ENCODE measurements around the gene GRM8.

Gene GRM8

DNA sequence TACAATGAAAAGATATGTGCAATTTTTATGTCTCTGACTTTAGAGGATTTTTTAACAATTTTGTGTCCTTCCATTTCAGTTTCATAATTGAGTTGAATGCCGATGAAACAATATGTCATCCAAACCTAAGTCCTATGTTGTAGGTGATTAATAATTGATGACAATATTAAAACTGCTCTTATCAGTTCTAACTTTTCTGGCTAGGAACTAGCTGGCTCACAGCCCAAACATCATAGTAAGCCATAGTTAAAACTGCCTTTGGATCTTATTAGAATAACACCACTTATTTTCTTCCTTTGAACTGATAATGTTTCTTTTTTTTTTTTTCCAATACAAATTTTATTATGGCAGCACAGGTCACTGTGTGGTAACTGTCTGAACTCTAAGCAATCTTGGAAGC is 230.9 kb downstream of the GRM8 start:
- no peaks in the 10 kb centered on the region for H3K27me3 ChIP-seq (ENCODE audit: control insufficient read depth in 1 of 2, insufficient read depth in 2 of 2, low read length in 2 of 2)
- H3K36me3 ChIP-seq (ENCODE audit: insufficient read depth, low read length): no peaks in the 10 kb centered on the region
- no peak overlapping the region for H3K9ac ChIP-seq (ENCODE audit: low read length)
- no peak overlapping the region for H3K27ac ChIP-seq (ENCODE audit: low read depth, low read length)
- no peaks in the 10 kb centered on the region for H3K4me1 ChIP-seq (ENCODE audit: insufficient read depth, low read length)
- no peaks in the 10 kb centered on the region for H3K9me3 ChIP-seq (ENCODE audit: low read length)
- H3K4me3 ChIP-seq (ENCODE audit: low read depth in 1 of 2, low read length in 2 of 2): no peak overlapping the region

DNA sequence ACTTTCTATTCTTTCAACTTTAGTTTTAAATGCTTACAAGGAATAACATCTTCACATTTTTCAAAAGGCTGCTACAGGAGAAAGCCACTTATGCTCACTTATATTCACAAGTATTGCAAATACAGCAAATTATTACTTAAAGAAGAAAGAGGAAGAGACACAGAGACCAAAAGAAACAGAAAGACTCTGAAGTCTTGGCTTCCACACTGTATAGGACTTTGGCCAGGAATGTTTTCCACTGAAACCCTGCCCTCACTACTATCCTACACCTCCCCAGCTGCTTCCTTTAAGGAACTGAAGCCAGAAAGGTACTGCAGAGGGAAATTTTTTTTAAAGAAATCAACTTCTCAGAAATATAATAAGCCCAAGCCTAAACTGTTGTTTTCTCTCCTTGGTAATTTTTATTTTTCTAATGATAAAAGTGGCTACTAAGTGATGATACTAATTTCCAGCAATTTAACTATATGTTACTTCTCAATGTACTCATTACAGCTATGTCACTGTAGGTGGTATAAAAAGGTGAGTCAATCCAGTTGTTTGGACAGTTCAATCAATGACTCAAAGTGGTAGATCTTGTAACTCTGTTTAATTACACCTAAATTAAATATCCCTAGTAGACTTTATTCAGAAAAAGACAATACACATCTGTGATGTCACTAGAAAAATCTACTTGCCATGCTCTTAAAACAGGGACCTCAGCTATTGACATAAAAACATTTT is 231.6 kb downstream of the GRM8 start:
- Histone ChIP-seq H3K4me1 (ENCODE audit: insufficient read depth, low read length) (no peaks in the 10 kb centered on the region), H3K27ac (ENCODE audit: low read depth, low read length) (no peak overlapping the region), H3K36me3 (ENCODE audit: insufficient read depth, low read length) (no peaks in the 10 kb centered on the region), H3K27me3 (ENCODE audit: control insufficient read depth in 1 of 2, insufficient read depth in 2 of 2, low read length in 2 of 2) (no peaks in the 10 kb centered on the region), H3K4me3 (ENCODE audit: low read depth in 1 of 2, low read length in 2 of 2) (no peak overlapping the region), H3K9me3 (ENCODE audit: low read length) (no peaks in the 10 kb centered on the region), H3K9ac (ENCODE audit: low read length) (no peak overlapping the region)

DNA sequence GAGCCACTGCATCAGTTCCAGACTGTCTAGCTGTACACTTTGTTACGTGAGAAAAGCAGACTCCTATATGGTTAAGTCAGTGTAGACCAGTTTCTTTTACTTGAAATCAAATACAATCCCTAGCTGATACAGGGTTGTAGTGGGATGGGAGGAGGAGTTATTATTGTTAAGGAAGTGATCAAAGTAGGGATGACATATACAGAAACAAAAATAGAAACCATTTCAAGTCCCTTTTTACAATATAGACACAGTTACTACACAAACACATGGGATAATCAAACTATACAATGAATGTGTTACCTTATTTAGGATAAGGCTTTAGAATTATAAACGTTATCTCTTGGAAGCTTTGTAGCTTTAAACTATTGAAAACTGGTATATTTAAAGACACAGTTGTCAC is 233.9 kb downstream of the GRM8 start:
- H3K9ac ChIP-seq (ENCODE audit: low read length): no peak overlapping the region

DNA sequence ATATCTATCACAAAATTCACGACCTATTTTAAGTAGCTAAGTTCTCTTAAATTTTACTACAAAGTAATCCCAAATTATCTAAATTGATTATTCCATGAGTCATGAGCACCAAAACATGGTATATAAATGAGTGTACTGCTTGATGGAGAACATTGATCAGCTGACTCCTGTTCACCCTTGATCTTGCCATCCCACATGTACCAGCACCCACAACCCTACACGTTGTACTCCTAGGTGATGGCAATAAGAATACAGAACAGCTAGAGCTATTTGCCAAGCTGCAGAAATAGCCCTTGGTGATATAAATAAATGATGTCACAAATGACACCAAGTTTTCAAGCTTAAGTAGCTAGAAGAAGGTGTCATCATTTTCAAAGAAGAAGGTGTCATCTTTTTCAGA is 235.5 kb downstream of the GRM8 start:
- Histone ChIP-seq H3K9me3 (ENCODE audit: low read length) (no peaks in the 10 kb centered on the region), H3K4me3 (ENCODE audit: low read depth in 1 of 2, low read length in 2 of 2) (no peak overlapping the region), H3K36me3 (ENCODE audit: insufficient read depth, low read length) (no peaks in the 10 kb centered on the region)

More for the DNA sequence above, 233.9 kb downstream of the GRM8 start:
- Histone ChIP-seq H3K27me3 (ENCODE audit: control insufficient read depth in 1 of 2, insufficient read depth in 2 of 2, low read length in 2 of 2) (no peaks in the 10 kb centered on the region), H3K27ac (ENCODE audit: low read depth, low read length) (no peak overlapping the region), H3K36me3 (ENCODE audit: insufficient read depth, low read length) (no peaks in the 10 kb centered on the region), H3K4me3 (ENCODE audit: low read depth in 1 of 2, low read length in 2 of 2) (no peak overlapping the region), H3K4me1 (ENCODE audit: insufficient read depth, low read length) (no peaks in the 10 kb centered on the region), H3K9me3 (ENCODE audit: low read length) (no peaks in the 10 kb centered on the region)

DNA sequence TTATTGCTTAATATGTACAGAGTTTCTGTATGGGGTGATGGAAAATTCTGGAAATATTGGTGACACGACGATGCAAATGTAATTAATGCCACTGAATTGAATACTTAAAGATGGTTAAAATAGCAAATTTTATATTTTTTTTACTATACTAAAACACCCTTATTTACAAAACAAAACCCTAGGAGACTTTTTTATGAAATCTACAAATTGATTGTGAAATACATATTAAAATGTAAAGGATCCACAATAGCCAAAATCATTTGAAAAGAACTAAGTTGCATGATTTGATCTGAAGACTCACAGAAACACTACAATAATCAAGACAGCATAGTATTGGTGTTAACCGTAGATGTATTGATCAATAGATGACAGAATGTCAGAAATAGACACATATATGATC is 252.0 kb downstream of the GRM8 start:
- Histone ChIP-seq H3K4me1 (ENCODE audit: insufficient read depth, low read length) (no peaks in the 10 kb centered on the region), H3K9me3 (ENCODE audit: low read length) (no peaks in the 10 kb centered on the region), H3K27me3 (ENCODE audit: control insufficient read depth in 1 of 2, insufficient read depth in 2 of 2, low read length in 2 of 2) (no peaks in the 10 kb centered on the region), H3K4me3 (ENCODE audit: low read depth in 1 of 2, low read length in 2 of 2) (no peak overlapping the region), H3K27ac (ENCODE audit: low read depth, low read length) (no peak overlapping the region), H3K9ac (ENCODE audit: low read length) (no peak overlapping the region), H3K36me3 (ENCODE audit: insufficient read depth, low read length) (no peaks in the 10 kb centered on the region)

More for the DNA sequence above, 235.5 kb downstream of the GRM8 start:
- Histone ChIP-seq H3K27ac (ENCODE audit: low read depth, low read length) (no peak overlapping the region), H3K27me3 (ENCODE audit: control insufficient read depth in 1 of 2, insufficient read depth in 2 of 2, low read length in 2 of 2) (no peaks in the 10 kb centered on the region), H3K4me1 (ENCODE audit: insufficient read depth, low read length) (no peaks in the 10 kb centered on the region), H3K9ac (ENCODE audit: low read length) (no peak overlapping the region)

DNA sequence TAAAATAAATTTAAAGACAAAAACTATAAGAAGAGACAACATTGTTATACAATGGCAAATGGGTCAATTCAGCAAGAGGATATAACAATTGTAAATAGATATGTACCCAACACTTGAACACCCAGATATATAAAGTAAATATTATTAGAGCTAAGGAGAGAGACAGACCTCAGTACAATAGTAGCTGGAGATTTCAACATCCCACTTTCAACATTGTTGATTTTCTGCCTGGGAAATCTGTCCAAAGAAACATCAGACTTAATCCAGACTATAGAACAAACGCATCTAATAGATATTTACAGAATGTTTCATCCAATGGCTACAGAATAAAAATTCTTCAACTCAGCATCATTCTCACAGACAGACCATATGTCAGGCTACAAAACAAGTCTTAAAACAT is 256.1 kb downstream of the GRM8 start:
- Histone ChIP-seq H3K9me3 (ENCODE audit: low read length) (no peaks in the 10 kb centered on the region), H3K9ac (ENCODE audit: low read length) (no peak overlapping the region), H3K36me3 (ENCODE audit: insufficient read depth, low read length) (no peaks in the 10 kb centered on the region), H3K27me3 (ENCODE audit: control insufficient read depth in 1 of 2, insufficient read depth in 2 of 2, low read length in 2 of 2) (no peaks in the 10 kb centered on the region), H3K4me3 (ENCODE audit: low read depth in 1 of 2, low read length in 2 of 2) (no peak overlapping the region), H3K27ac (ENCODE audit: low read depth, low read length) (no peak overlapping the region), H3K4me1 (ENCODE audit: insufficient read depth, low read length) (no peaks in the 10 kb centered on the region)

DNA sequence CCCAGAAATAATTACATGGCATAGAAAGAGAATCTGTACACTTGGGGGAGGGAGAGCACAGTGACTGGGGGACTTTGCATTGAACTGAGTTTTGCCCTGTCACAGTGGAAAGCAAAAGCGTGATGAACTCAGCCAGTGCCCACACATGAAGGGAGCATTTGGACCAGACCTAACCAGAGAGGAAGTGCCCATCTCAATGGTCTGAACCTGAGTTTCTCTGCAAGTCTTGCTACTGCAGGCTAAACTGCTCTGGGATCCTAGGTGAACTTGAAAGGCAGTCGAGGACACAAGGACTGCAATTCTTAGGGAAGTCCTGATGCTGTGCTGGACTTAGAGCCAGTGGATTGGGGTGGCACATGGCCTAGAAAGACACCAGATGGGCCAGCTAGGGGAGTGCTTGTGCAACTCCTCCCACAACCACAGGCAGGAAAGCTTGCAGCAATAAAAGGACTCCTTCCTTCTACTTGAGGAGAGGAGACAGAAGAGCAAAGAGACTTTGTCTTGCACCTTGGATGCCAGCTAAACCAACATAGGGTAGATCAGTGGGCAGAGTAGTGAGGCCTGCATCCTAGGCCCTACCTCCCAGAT is 259.0 kb downstream of the GRM8 start:
- Histone ChIP-seq H3K4me1 (ENCODE audit: insufficient read depth, low read length) (no peaks in the 10 kb centered on the region), H3K9ac (ENCODE audit: low read length) (no peak overlapping the region), H3K36me3 (ENCODE audit: insufficient read depth, low read length) (no peaks in the 10 kb centered on the region), H3K9me3 (ENCODE audit: low read length) (no peaks in the 10 kb centered on the region), H3K4me3 (ENCODE audit: low read depth in 1 of 2, low read length in 2 of 2) (no peak overlapping the region), H3K27ac (ENCODE audit: low read depth, low read length) (no peak overlapping the region), H3K27me3 (ENCODE audit: control insufficient read depth in 1 of 2, insufficient read depth in 2 of 2, low read length in 2 of 2) (no peaks in the 10 kb centered on the region)

DNA sequence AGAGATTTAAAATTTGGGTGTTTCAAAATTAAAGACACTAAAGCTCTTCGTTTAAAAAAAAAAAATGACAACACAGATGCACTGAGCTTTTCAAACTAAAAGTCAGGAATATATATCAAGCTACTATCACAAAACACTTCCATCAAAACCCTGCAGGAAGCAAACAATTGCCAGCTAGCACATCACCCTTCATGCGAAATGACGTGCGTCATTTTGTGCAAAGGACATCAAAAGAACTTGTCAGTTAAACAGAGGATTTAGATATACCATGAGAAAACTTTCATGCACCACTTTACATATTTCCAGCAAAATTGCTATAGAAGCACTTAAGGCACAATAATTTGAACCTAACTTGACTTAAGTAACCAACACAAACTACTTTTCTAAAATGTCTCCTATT is 264.7 kb downstream of the GRM8 start:
- H3K27me3 ChIP-seq (ENCODE audit: control insufficient read depth in 1 of 2, insufficient read depth in 2 of 2, low read length in 2 of 2): no peaks in the 10 kb centered on the region
- H3K27ac ChIP-seq (ENCODE audit: low read depth, low read length): no peak overlapping the region
- H3K36me3 ChIP-seq (ENCODE audit: insufficient read depth, low read length): no peaks in the 10 kb centered on the region
- H3K4me3 ChIP-seq (ENCODE audit: low read depth in 1 of 2, low read length in 2 of 2): no peak overlapping the region
- H3K4me1 ChIP-seq (ENCODE audit: insufficient read depth, low read length): no peaks in the 10 kb centered on the region
- H3K9me3 ChIP-seq (ENCODE audit: low read length): no peaks in the 10 kb centered on the region
- no peak overlapping the region for H3K9ac ChIP-seq (ENCODE audit: low read length)

DNA sequence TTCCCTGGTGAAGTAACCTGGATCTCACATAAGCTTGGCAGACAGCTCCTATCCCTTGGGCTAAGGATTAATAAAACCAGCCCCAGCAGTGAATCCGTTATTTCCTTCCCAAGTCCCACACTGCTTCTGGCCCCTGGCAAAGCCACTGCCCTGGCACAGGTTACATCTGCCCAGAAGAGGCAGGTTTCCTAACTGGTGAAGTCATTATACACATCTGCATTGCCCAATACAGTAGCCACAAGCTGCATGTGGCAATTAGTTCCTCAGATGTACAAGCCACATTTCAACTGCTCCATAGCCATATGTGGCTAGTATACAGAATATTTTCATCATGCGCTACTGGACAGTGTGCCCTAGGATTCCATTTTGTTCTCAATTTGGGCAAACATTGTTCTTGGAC is 273.0 kb downstream of the GRM8 start:
- no peaks in the 10 kb centered on the region for H3K4me1 ChIP-seq (ENCODE audit: insufficient read depth, low read length)
- H3K9ac ChIP-seq (ENCODE audit: low read length): no peak overlapping the region
- no peaks in the 10 kb centered on the region for H3K36me3 ChIP-seq (ENCODE audit: insufficient read depth, low read length)
- H3K27me3 ChIP-seq (ENCODE audit: control insufficient read depth in 1 of 2, insufficient read depth in 2 of 2, low read length in 2 of 2): no peaks in the 10 kb centered on the region
- no peaks in the 10 kb centered on the region for H3K9me3 ChIP-seq (ENCODE audit: low read length)
- no peak overlapping the region for H3K27ac ChIP-seq (ENCODE audit: low read depth, low read length)
- no peak overlapping the region for H3K4me3 ChIP-seq (ENCODE audit: low read depth in 1 of 2, low read length in 2 of 2)

DNA sequence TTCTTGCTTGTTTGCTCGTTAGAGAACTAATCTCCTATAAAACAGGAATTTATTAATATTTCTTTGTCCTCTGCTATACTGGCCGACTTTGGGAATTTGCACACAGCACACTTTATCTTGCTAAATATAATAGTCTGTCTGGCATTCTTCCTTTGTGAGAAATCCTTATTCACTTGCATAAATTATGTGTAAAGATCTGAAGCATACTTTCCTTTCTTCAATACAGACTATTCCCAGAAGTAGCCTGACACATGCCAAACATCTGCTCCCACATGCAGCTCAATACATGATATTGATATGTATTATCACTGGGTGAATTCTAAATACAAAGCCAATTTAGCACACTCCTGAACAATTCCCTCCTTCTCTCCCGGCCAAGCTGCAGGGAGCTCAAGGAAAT is 273.9 kb downstream of the GRM8 start:
- H3K4me3 ChIP-seq (ENCODE audit: low read depth in 1 of 2, low read length in 2 of 2): no peak overlapping the region
- no peaks in the 10 kb centered on the region for H3K9me3 ChIP-seq (ENCODE audit: low read length)
- H3K27ac ChIP-seq (ENCODE audit: low read depth, low read length): no peak overlapping the region
- no peaks in the 10 kb centered on the region for H3K4me1 ChIP-seq (ENCODE audit: insufficient read depth, low read length)
- H3K27me3 ChIP-seq (ENCODE audit: control insufficient read depth in 1 of 2, insufficient read depth in 2 of 2, low read length in 2 of 2): no peaks in the 10 kb centered on the region
- no peak overlapping the region for H3K9ac ChIP-seq (ENCODE audit: low read length)
- no peaks in the 10 kb centered on the region for H3K36me3 ChIP-seq (ENCODE audit: insufficient read depth, low read length)

DNA sequence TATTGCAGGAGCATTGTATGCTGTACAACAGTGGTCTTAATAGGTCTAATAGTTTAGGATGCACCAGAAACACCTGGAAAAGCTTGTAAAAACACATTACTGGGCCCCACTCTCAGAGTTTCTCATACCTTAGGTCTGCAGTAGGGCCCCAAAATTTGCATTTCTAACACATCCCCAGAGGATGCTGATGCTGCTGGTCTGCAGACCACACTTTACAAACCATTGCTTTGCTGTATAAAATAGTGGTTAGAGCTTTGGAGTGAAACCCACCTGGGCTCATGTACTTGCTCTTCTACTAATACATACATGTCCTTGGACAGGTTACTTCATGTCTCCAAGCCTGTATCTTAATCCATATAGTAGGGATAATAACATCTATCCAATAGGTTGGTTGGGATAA is 279.7 kb downstream of the GRM8 start:
- no peak overlapping the region for H3K27ac ChIP-seq (ENCODE audit: low read depth, low read length)
- H3K27me3 ChIP-seq (ENCODE audit: control insufficient read depth in 1 of 2, insufficient read depth in 2 of 2, low read length in 2 of 2): no peaks in the 10 kb centered on the region
- H3K36me3 ChIP-seq (ENCODE audit: insufficient read depth, low read length): no peaks in the 10 kb centered on the region
- H3K4me1 ChIP-seq (ENCODE audit: insufficient read depth, low read length): no peaks in the 10 kb centered on the region
- H3K9me3 ChIP-seq (ENCODE audit: low read length): no peaks in the 10 kb centered on the region
- no peak overlapping the region for H3K4me3 ChIP-seq (ENCODE audit: low read depth in 1 of 2, low read length in 2 of 2)
- no peak overlapping the region for H3K9ac ChIP-seq (ENCODE audit: low read length)

DNA sequence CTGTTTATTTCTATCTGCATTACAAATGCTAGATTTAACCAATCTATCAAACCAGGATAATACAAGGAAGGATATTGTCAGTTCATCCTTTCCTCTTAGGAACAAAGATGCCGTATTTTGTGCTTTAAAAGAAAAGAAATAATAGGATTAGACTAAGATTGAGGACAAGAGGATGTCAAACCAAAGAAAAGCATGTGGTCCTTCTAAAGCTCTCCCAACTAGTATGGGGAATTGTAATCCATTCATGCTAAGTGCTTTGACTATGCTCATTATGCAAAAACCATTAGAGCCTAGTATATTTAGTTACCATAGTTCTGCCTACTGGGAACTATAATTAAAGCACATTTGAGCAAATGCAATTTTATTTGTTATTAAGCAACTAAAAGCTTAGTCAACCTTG is 280.2 kb downstream of the GRM8 start:
- Histone ChIP-seq H3K27me3 (ENCODE audit: control insufficient read depth in 1 of 2, insufficient read depth in 2 of 2, low read length in 2 of 2) (no peaks in the 10 kb centered on the region), H3K9ac (ENCODE audit: low read length) (no peak overlapping the region), H3K4me1 (ENCODE audit: insufficient read depth, low read length) (no peaks in the 10 kb centered on the region), H3K4me3 (ENCODE audit: low read depth in 1 of 2, low read length in 2 of 2) (no peak overlapping the region), H3K9me3 (ENCODE audit: low read length) (no peaks in the 10 kb centered on the region), H3K27ac (ENCODE audit: low read depth, low read length) (no peak overlapping the region), H3K36me3 (ENCODE audit: insufficient read depth, low read length) (no peaks in the 10 kb centered on the region)
